Mesothelial cell of epicardium (in vitro differentiated cells): ENCODE measurements around the gene CDK6. TPM values are rescaled to one million over a fixed set of nuclear protein-coding genes. Genes with fewer than 3 reads are reported as not detected.

ENCODE experiments used
- DNase-seq, 2 experiments: peaks; one replicate each; pipeline ENCODE4 v3.0.0; 2021; ENCODE audit warnings: low spot score in 2 of 2; ENCODE audit not compliant: unreplicated experiment in 2 of 2
- H3K27ac Mint-ChIP-seq: 2 replicates; pipeline ENCODE4 v1.8.0; 2021; ENCODE audit warnings: mixed read lengths
- H3K27me3 Mint-ChIP-seq: 2 replicates; pipeline ENCODE4 v1.8.0; 2021; ENCODE audit warnings: low read depth, mixed read lengths
- H3K36me3 Mint-ChIP-seq: 2 replicates; pipeline ENCODE4 v1.8.0; 2021; ENCODE audit warnings: mixed read lengths
- H3K4me1 Mint-ChIP-seq: 2 replicates; pipeline ENCODE4 v1.8.0; 2021; ENCODE audit warnings: mixed read lengths
- H3K4me3 Mint-ChIP-seq: 2 replicates; pipeline ENCODE4 v1.8.0; 2021; ENCODE audit warnings: mild to moderate bottlenecking, moderate library complexity, mixed read lengths
- H3K9me3 Mint-ChIP-seq: 2 replicates; pipeline ENCODE4 v1.8.0; 2021; ENCODE audit warnings: mixed read lengths
- CTCF ChIP-seq: fragments of 200-600 bp; sonication (generic); IDR thresholded peaks from one replicate; pipeline ENCODE4 v1.5.0; 2021; ENCODE audit warnings: antibody characterized with exemption; ENCODE audit not compliant: unreplicated experiment
- total RNA-seq: library from RNA; stranded (reverse); gene quantifications from 3 replicates; pipeline ENCODE4 v1.2.1, GENCODE V29; 2021

Gene CDK6
- total RNA-seq, 1 donor from 2014 or later = 138 TPM

- Mint-ChIP-seq H3K4me1 (peaks cover 21% of the 10 kb centered on the region), H3K9me3 (peaks cover 34% of the 10 kb centered on the region), H3K27me3 (peaks cover 8% of the 10 kb centered on the region), H3K4me3 (no peak overlapping the region), H3K27ac (no peak overlapping the region), H3K36me3 (peaks cover 11% of the 10 kb centered on the region)
- no peak for DNase-seq
- no peak for TF ChIP-seq CTCF
Measured at GRCh38 chr7:92877367-92877766, 41.0 kb upstream of the CDK6 start.

- Mint-ChIP-seq H3K27ac (no peak overlapping the region), H3K27me3 (peaks cover 9% of the 10 kb centered on the region), H3K9me3 (peaks cover 29% of the 10 kb centered on the region), H3K4me3 (no peak overlapping the region), H3K36me3 (peaks cover 11% of the 10 kb centered on the region), H3K4me1 (peaks cover 21% of the 10 kb centered on the region)
- DNase-seq = no peak
- TF ChIP-seq CTCF = no peak
Measured at GRCh38 chr7:92876836-92877235, 40.5 kb upstream of the CDK6 start.

GRCh38 chr7:92875719-92876118 lies 39.3 kb upstream of the CDK6 start:
- H3K36me3 Mint-ChIP-seq = peaks cover 5% of the 10 kb centered on the region
- H3K27ac Mint-ChIP-seq = no peak overlapping the region
- peaks cover 21% of the 10 kb centered on the region for H3K4me1 Mint-ChIP-seq
- H3K9me3 Mint-ChIP-seq = peaks cover 21% of the 10 kb centered on the region
- DNase-seq = no peak
- no peak overlapping the region for H3K4me3 Mint-ChIP-seq
- TF ChIP-seq CTCF = no peak
- H3K27me3 Mint-ChIP-seq = peaks cover 16% of the 10 kb centered on the region

GRCh38 chr7:92875173-92875572 lies 38.8 kb upstream of the CDK6 start:
- no peak for DNase-seq
- H3K4me1 Mint-ChIP-seq = peaks cover 21% of the 10 kb centered on the region
- no peak overlapping the region for H3K27ac Mint-ChIP-seq
- TF ChIP-seq CTCF = no peak
- H3K27me3 Mint-ChIP-seq = peaks cover 18% of the 10 kb centered on the region
- peaks cover 5% of the 10 kb centered on the region for H3K36me3 Mint-ChIP-seq
- H3K4me3 Mint-ChIP-seq = no peak overlapping the region
- H3K9me3 Mint-ChIP-seq = peaks cover 21% of the 10 kb centered on the region

- peaks cover 7% of the 10 kb centered on the region for H3K36me3 Mint-ChIP-seq
- no peak overlapping the region for H3K27ac Mint-ChIP-seq
- H3K4me3 Mint-ChIP-seq = no peak overlapping the region
- TF ChIP-seq CTCF = no peak
- H3K4me1 Mint-ChIP-seq = peaks cover 21% of the 10 kb centered on the region
- peaks cover 20% of the 10 kb centered on the region for H3K27me3 Mint-ChIP-seq
- no peak for DNase-seq
- H3K9me3 Mint-ChIP-seq = peaks cover 20% of the 10 kb centered on the region
Measured at GRCh38 chr7:92874567-92874966, 38.2 kb upstream of the CDK6 start.

- Mint-ChIP-seq H3K27me3 (peaks cover 16% of the 10 kb centered on the region), H3K4me3 (no peak overlapping the region), H3K4me1 (peaks cover 21% of the 10 kb centered on the region), H3K9me3 (peaks cover 16% of the 10 kb centered on the region), H3K27ac (peak overlapping the region; percentile 74), H3K36me3 (peaks cover 8% of the 10 kb centered on the region)
- TF ChIP-seq CTCF = no peak
- no peak for DNase-seq
Measured at GRCh38 chr7:92873776-92874175, 37.4 kb upstream of the CDK6 start.
